HFFc6 (cell line): ENCODE results near the gene FAM53A. TPM values are rescaled to one million over a fixed set of nuclear protein-coding genes. Genes with fewer than 3 reads are reported as not detected.
A peak's percentile ranks its signal among the peaks of the same experiment; 100 is the strongest.
"Not testable (repeated sequence)": the region's sequence is repeated elsewhere in the genome, so short reads cannot be mapped to it uniquely, and the experiment has no call there.

ENCODE experiments used
- DNase-seq: peaks from one replicate; pipeline ENCODE4 v3.0.0-alpha.2; 2018
- H3K27ac Mint-ChIP-seq: 2 replicates; pipeline ENCODE4 v1.8.0; 2020; ENCODE audit warnings: mild to moderate bottlenecking, mixed read lengths
- H3K27me3 Mint-ChIP-seq: 2 replicates; pipeline ENCODE4 v1.8.0; 2021; ENCODE audit warnings: mild to moderate bottlenecking, moderate library complexity, mixed read lengths; ENCODE audit not compliant: insufficient read depth
- H3K36me3 Mint-ChIP-seq: 2 replicates; pipeline ENCODE4 v1.8.0; 2021; ENCODE audit warnings: low read depth, mixed read lengths
- H3K4me1 Mint-ChIP-seq: 2 replicates; pipeline ENCODE4 v1.8.0; 2020; ENCODE audit warnings: low read depth, mixed read lengths
- H3K4me3 Mint-ChIP-seq: 2 replicates; pipeline ENCODE4 v1.8.0; 2020; ENCODE audit warnings: mild to moderate bottlenecking, moderate library complexity, mixed read lengths
- H3K9me3 Mint-ChIP-seq: 2 replicates; pipeline ENCODE4 v1.8.0; 2020; ENCODE audit warnings: mild to moderate bottlenecking, mixed read lengths
- CTCF ChIP-seq: fragments of 200-600 bp; sonication (generic); IDR thresholded peaks from 2 replicates; pipeline ENCODE4 v1.5.0; 2021; ENCODE audit warnings: antibody characterized with exemption, mild to moderate bottlenecking
- total RNA-seq, 6 experiments: library from RNA; stranded (reverse); fragmentation: NEBNext Ultra II Directional; extraction: Animal tissue kit (Norgen Biotek cat#: 25700); gene quantifications; 2 replicates in 1 of 6; 3 replicates in 5 of 6; pipeline ENCODE4 v1.2.3, GENCODE V29; 2021

The FAM53A gene
- total RNA-seq, 6 experiments from 2014 or later, result 2.3 to 3.2 (median 2.7) TPM

DNA sequence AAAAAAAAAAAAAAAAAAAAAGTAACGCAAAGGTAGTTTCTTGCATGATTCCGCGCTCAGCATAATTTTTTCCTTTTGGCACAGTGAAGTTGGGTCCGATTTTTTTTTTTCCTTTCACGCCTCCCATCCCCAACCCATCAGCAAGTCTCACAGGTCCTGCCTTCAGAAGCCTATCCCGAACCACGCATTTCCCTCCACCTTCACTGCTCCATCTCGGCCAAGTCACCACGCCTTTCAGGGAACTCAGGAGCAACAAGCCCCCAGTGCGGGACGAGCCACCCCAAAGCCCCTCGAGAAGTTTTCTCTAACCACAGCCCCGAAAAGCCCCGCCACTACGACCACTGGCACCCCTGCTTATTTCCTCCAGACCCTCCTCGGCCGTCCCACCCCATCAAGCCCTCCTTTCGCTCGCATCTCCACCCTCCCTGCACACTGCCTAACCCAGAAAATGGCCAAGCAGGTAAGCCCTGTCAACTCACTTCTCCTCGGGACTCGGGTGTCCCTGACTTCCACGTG is 27.0 kb upstream of the FAM53A start:
- Mint-ChIP-seq H3K4me1 (peaks cover 59% of the 10 kb centered on the region), H3K27ac (peak overlapping the region; percentile 93), H3K27me3 (peaks cover 2% of the 10 kb centered on the region; the same call in 1 of the 2 replicates), H3K36me3 (peaks cover 28% of the 10 kb centered on the region), H3K9me3 (no peaks in the 10 kb centered on the region), H3K4me3 (peak overlapping the region; percentile 99)
- DNase-seq, result no peak
- TF ChIP-seq CTCF, result no peak

- Mint-ChIP-seq H3K4me3 (peak overlapping the region; percentile 51), H3K27me3 (peaks cover 2% of the 10 kb centered on the region; the same call in 1 of the 2 replicates), H3K36me3 (peaks cover 40% of the 10 kb centered on the region), H3K27ac (peak overlapping the region; percentile 72), H3K4me1 (peaks cover 53% of the 10 kb centered on the region), H3K9me3 (no peaks in the 10 kb centered on the region)
- DNase-seq, result no peak
- no peak for TF ChIP-seq CTCF
Observed at GRCh38 chr4:1708581-1708980, 24.5 kb upstream of the FAM53A start.

GRCh38 chr4:1706358-1706757 is 22.2 kb upstream of the FAM53A start:
- H3K36me3 Mint-ChIP-seq, result peaks cover 48% of the 10 kb centered on the region
- H3K27me3 Mint-ChIP-seq, result peaks cover 2% of the 10 kb centered on the region; the same call in 1 of the 2 replicates
- no peaks in the 10 kb centered on the region for H3K9me3 Mint-ChIP-seq
- no peak overlapping the region for H3K27ac Mint-ChIP-seq
- DNase-seq, result no peak
- TF ChIP-seq CTCF, result no peak
- peaks cover 52% of the 10 kb centered on the region for H3K4me1 Mint-ChIP-seq
- H3K4me3 Mint-ChIP-seq, result no peak overlapping the region

GRCh38 chr4:1705732-1706131 is 21.6 kb upstream of the FAM53A start:
- no peak for DNase-seq
- Mint-ChIP-seq H3K27me3 (peaks cover 2% of the 10 kb centered on the region; the same call in 1 of the 2 replicates), H3K27ac (no peak overlapping the region), H3K4me3 (no peak overlapping the region), H3K36me3 (peaks cover 42% of the 10 kb centered on the region), H3K9me3 (no peaks in the 10 kb centered on the region), H3K4me1 (peaks cover 45% of the 10 kb centered on the region)
- no peak for TF ChIP-seq CTCF

- H3K4me3 Mint-ChIP-seq, result no peak overlapping the region
- H3K27ac Mint-ChIP-seq, result no peak overlapping the region
- H3K9me3 Mint-ChIP-seq, result no peaks in the 10 kb centered on the region
- no peak for DNase-seq
- H3K36me3 Mint-ChIP-seq, result peaks cover 35% of the 10 kb centered on the region
- TF ChIP-seq CTCF, result no peak
- H3K4me1 Mint-ChIP-seq, result peaks cover 28% of the 10 kb centered on the region
- H3K27me3 Mint-ChIP-seq, result no peaks in the 10 kb centered on the region
Observed at GRCh38 chr4:1703867-1704266, 19.8 kb upstream of the FAM53A start.

DNA sequence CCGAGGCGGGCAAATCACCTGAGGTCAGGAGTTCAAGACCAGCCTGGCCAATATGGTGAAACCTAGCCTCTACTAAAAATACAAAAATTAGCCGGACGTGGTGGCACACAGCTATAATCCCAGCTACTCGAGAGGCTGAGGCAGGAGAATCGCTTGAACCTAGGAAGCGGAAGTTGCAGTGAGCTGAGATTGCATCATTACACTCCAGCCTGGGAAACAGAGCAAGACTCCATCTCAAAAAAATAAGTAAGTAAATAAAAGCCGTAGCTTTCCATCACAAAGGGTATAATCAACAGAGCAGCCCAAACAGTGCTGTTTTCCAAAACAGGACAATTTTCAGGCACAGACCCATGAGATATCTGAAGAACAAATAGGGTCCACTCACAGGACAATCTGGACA is 17.6 kb upstream of the FAM53A start:
- not testable (repeated sequence) for H3K27me3 Mint-ChIP-seq, H3K9me3 Mint-ChIP-seq, H3K27ac Mint-ChIP-seq, H3K4me3 Mint-ChIP-seq, DNase-seq
- Mint-ChIP-seq H3K36me3 (peaks cover 26% of the 10 kb centered on the region), H3K4me1 (peaks cover 19% of the 10 kb centered on the region)
